ENCODE results near the gene NWD2.

The NWD2 gene

DNA sequence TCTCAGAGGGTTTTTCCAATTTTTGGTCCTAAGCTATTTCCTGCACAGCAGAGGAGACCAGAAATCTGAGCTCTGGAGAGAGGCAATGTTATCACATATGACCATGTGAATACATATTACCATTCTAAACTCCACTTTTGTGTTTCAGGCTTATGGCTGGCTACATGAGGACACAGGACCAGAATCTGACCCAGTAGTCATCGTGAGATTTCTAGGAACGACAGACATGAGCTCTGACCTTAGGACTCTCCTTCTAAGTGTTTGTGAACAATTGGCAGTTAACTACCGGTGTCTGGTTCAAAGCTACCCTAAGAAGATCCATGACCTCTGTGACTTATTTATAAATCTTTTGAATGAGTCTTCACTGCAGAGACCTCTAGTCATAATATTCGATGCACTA is 198.6 kb downstream of the NWD2 start:
- no peak for DNase-seq

DNA sequence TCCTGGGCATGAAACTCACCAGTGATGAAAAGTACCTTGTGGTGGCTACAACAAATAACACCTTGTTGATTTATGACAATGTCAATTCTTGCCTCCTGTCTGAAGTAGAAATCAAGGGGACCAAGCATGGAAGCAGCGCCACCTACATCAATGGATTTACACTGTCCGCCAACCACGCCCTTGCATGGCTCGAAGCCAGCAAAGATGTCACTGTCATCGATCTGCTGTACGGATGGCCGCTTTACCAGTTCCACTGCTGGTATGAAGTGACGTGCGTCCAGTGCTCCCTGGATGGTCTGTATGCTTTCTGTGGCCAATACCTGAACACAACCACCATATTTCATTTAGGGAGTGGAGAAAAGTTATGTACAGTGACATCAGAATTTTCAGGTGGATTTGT is 200.5 kb downstream of the NWD2 start:
- DNase-seq = no peak

DNA sequence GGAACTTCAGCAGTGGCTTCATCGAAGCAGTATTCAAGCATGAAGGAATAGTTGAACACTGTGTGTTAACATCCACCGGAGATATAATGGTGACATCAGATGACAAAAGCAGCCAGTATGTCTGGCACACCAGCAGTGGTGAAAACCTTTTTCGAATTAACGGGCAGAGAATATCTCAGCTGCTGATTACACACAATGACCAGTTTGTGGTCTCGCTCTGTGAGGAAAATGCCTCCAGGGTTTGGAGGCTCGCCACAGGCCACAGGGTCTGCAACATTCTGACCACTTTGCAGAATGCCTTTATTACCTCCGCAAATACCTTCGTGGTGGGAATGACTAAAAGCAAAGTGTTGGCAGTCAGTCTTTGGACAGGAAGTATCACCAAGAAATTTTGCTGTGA is 201.5 kb downstream of the NWD2 start:
- no peak for DNase-seq

DNA sequence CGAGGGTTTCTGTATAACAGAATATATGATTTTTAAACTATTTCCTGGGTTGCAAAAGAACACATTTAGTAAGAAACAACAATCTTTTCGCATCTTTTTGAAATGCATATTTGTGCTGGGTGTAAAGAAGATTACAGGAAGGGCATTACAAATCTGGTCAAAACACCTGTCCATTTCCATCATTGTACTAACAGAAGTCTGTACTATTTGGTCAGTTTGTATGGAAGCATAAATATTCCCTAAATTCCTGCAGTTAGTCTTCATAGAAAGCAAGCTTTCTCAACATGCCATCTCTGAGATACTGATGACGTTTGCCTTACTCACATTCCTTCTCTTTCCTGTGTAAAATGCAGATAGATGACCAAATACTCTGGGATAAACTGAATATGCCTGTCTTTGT is 203.3 kb downstream of the NWD2 start:
- DNase-seq = no peak

DNA sequence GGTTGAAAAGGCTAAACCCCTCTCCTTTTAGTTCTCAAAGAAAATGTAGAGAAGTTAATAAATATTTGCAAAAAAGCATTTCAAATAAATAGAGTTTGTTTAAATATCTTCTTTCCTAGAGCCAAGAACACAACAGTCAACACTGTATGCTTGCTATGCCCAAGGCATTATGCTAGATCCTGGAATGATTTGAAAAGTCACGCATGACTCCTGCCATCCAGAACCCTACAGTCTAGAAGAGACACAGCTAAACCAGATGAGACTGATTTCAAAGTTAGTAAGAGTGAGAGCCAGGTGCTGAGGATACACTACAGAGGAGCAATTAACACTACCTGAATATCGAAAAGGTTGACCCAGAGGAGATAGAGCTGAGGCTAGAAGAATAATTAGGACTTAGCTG is 205.8 kb downstream of the NWD2 start:
- DNase-seq = no peak

DNA sequence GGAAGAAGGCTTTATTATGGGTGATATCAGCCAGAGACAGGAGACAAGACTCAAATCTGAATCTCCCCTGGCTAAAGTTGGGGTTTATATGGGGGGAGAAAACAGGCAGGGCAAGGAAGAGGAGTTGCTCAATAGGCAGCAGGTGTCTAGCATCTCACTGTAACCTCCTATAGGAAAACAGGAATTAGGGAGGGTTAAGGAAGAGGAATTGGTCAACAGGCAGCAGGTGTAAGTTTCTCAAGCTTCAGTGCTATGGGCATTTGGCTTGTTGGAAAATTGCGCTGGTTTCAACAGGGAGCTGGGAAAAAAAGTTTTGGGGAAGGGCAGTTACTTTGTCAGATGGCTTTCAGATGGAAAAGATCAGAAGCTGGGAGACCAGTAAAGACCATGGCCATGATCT is 206.4 kb downstream of the NWD2 start:
- DNase-seq = no peak

DNA sequence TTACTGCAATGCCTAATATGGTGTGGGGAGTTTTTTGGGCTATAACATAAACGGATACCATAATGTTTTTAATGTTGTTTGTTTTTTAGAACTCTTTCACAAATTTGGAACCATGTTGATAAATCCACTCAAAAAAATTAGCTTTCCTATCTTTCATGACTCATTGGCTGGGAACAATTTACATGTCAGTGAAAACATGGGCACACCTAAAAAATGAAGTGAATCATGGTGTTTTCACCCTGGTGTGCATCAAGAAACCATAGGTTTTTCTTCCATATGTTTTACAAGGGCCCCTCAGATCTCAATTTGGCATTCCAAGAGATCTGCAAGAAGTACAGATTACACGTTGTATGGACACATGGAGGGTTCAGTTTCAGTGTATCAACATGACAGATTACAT is 207.1 kb downstream of the NWD2 start:
- no peak for DNase-seq

DNA sequence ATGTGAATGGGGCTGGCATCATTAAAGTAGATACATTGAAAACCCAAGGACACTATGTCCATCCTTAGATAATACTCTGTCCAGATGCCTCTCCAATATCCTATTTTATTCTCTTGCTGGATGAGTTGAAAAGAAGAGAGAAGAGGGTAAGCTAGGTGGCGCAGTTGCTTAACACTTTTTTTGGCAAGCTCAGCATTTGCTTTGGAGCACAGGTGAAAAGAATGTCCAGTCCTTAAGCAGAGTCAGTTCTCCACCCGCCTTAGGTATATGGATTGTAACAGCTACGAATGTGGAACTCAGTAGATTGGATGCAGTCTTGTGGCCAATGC is 208.4 kb downstream of the NWD2 start:
- DNase-seq = peak; percentile 69

DNA sequence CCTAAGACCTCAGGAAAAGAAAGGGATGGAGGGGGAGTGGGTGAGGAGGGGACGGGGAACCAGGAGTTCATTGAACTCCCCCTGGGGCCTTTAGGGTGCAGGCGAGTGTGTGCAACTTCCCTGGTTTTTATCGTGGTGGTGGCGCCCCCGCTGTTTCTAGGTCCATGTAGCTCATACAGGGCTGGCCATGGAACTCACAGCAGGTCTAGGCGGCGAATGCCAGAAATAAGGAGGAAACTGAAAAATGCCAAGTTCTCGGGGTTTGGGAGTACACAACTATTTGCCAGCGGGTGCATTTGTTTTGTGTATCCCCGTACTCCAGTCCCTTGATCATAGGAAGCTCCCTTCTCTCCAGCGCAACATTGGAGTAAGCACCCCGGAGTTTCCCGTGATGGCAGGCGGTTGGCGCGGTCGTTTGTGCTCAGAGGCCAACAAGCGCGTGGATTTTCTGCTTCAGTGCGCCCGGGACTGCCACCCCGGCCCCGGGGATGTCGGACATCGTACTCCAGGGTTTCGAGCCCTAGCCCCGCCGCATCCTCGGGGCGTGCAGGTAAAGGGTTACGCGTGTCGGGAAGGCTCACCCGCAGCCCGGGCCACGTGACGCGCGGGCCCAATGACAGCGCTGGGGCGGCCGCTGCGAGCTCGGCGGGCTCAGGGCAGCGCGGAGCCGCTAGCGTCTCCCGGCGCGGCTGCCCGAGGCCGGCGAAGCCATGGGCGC is 208.9 kb downstream of the NWD2 start:
- peak; percentile 58 for DNase-seq

DNA sequence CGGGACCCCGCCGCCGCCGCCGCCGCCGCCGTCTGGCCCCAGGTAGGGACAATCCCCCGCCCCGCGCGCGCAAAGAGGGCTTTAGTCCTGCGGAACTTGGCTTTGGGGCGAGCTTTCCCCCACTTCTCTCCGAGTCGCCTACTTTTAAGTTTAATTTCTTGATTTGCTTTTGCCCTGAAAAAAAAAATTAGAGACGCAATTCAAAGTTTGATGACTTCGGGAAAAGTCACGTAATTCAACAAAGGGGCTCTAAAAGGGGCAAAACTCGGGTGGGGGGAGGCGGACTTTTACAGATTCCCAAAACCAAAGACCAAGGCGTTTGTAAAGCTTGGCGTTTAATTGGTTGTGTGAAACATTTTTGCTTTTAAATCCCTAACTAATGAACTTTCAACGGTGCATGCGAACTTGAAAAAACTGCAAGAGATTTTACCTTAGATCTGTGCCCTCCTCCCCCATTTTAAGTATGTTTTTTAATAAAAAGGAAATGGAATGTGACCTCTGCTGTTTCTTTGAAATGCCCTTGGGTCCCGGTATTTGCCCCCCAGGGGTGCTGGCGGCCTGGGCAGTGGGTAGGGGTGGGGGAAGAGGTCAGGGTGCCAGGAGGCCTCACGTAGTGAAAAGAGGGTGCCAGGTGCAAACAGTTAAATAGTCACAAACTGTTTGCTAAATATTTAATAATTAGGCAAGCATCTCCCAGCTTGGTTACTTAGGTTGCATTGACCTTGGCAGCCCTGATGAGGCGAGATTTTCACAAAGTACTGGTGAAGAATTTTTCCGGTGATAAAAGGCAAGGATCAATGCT is 209.7 kb downstream of the NWD2 start:
- DNase-seq = no peak

DNA sequence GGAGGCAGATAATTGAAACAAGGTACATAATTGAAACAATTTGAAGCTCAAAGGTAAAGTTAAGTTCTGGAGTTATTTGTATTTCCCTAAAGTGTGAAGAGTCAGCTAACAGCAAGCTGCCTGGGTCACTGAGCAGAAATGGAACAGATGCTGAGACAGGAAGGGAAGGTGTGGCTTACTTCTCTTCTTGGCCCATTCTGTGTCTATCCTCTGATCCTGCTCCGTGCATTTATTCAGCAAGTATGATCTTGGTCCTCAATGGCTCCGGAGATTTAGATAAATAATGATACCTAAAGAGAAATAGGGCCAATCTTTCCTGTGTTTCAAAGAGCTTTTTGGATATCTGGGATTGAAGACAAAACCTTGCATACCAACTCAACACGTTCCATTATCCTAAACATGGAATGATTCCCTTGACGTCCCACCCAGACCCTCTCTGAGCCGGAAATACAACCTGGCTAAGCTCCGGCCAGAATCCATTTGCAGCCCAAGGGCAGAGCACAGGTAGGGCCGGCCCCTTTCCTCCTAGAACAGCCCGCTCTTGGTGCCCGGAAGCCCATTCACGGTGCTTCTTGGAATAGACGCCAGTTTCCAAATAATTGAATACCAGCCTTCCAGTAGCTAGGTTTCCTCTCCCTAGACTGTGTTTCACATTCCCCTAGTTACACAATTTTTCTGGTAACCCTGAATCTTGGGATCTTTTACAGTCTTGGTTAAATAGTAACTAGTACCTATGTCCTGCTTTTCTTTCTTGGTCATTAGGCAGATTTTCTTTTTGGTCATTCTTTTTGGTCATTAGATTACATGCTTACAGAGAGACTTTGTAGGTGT is 211.0 kb downstream of the NWD2 start:
- DNase-seq = no peak

DNA sequence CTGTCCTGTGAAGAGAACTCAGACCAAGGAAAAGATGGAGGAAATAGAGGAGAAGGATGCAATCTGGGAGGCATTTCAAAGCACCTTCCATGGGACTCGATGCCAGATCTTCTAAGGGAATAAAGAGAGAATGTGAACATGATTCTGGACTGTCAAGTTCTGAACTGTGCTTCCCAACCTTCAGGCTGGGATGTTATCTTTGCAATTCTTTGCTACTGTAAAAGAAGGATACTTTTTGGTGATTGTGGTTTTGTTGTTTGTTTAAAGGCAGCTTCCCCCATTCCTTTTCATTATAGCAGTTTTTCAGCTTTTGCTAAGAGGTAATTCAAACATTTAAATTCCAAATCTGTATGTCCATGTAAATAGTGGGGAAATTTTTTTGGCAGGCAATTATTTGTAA is 217.3 kb downstream of the NWD2 start:
- DNase-seq = no peak

DNA sequence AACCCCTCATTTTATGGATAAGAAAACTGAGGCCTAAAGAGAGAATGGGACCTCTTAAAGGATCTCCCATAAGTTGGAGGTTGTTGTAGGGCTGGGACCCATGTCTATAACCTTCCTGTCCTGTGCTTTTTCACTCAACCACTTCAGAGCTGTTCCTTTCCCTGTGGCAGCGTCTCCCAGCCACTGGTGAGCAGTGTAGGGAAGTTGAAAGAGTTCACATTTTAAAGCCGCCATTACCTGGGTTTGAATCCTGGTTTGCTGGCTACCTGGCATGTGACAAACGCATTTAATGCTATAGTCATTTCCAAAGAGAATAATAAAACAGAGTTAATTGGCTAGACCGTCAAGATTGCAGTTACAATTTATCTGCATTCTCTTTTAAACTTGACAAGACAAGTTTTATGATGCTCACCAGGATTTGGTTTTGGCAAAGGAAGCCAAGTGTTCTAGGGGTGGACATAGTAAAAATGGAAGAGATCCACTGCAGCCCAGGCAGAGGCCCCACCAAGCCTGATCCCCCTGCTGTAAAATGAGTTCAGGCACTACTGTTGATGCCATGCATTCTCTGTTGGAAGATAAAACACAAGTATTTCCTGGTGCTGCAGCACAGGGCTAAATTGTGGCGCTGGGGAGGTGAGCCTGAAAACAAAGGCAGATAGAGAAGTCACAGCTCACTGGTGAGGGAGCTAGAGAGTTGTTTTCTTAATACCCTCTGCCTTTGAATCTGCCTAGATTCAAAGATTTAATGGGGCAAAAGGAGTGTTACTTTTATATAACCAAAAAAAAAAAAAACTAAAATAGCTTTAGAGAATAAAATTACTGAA is 218.7 kb downstream of the NWD2 start:
- no peak for DNase-seq

DNA sequence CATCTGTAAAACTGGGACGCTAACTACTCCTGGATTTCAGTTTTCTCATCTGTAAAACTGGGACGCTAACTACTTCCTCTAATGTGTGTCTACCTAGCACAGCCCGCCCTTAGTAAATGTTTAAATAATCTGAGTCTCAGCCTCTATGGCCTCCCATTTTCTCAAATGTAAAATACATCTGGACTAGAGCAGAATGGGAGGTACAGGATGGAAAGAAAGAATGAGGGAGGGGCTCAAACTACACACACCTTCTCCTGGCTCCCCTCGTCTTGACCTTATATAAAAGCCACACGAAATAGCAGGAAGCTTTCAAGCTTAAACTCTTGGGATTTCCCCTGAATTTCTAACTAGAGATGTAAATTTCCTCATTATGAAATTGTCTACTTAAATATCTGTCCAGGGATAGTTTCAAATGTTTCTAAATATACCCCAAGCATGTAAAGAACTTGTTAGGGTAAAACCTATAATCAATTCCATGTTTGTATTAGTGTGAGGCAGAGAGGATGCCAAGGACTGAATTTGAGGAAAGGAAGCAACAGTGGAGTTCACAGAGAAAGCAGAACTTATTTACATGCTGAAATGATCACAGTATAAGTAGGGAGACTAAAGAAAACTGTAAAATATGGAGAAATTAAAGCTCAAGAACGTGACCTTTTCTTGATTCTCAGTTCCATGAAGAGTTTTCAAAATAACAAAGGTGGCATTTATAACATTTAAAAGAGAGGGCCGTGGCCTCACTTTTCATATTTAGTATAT is 220.0 kb downstream of the NWD2 start:
- no peak for DNase-seq

DNA sequence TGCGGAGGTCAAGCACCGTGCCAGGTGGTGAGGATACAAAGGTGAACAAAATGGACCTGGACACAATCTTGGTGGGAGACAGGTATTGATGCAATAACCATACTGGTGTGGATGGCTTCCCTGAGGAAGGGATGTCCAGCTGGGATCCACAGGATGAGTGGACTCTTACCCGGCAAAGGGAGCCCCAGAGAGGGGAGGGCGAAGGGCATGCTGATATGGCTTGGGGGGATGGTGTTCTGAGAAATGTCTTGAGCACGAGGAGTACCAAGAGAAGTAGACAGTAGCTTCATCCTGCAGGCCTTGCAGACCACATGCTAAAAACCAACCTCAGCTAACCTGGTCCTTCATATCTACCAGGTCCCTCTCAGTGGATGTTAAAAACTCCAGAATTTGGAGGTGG is 220.8 kb downstream of the NWD2 start:
- DNase-seq = no peak

DNA sequence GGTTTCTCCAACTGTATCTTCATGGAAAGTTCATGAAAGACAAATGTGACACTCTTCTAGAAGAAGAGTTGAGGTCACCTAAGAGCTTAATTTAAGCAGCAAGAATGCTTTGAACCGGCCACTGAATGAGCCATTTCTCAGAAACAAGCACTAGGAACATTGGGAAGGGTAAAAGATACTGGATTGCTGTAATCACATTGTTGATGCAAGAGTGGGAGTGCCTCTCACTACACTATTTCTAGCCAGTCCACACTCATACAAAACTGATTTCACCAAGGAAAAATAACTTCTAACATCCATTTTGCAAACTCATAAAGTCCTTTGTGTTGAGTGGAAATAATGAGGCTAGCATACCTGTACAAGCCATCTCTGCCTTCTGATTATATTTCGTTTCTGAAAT is 221.3 kb downstream of the NWD2 start:
- DNase-seq = no peak

DNA sequence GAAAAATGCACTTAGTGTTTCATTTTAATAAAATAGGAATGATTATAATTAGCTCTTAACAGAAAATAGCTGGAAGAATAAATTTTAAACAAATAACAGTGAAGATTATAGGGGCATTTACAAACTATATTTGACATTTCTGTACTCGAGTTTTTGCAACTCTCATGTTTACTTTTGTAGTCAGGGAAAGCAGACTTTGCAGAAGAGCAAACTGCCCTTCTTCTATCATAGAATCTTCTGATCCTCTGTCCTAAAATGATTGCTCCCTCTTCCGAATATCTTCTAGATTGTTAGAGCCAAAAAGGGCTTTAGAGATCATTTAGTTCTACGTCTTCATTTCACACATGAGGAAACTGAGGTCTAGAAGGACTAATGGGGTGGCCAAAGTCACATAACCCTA is 222.7 kb downstream of the NWD2 start:
- no peak for DNase-seq

DNA sequence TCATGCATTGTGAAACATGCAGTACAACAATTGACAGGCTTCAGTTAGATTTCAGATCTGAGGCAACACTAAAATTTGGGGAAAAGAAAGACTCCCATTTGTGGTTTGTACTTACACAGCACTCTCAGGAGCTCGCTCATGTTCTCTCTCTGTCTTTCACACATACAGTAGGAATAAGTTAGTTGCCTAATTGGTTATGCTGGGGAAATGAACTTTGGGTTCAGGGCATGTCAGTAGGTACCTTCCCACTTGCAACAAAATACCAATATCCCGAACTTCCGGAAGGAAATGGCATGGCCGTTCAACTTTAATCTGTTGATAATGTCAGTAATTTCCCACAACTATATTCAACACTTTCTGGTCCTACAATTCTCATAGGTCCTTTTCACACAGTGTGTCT is 223.3 kb downstream of the NWD2 start:
- DNase-seq = no peak

DNA sequence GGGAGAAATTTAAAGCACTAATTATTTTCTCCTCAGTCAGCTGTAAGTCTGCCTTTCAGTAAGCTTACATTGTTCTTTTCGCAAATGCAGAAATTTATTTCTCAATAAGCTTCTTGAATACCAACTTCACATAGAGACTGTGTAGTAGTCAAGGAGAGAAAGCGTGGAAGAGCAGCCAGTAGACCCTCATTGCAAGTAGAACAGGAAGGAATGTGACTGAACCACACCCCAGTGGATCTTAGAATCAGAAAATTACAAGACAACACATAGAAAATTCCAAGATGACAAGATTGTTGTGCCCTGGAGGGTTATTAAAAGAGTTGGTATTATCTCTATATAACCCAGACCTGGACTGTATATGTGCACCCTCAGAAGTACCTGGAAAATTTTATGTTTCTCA is 224.7 kb downstream of the NWD2 start:
- no peak for DNase-seq

DNA sequence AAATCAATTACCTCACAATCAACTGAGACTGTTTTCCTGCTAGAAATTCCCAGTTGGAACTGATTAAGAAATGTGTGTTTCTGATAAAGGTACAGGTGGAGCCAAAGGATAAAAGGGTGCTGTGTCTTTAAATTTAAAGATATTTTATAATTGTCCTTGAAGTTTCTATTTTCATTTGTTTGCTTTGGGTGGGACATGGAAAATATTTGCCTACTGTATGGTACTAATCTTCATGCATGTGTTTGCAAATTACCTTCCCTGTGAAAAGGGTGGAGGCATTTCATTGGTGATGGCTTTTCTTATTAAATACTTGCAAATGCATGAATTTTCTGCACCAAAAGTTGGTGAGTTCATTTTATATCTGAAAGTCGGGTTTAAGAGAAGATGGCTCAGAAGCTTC is 225.7 kb downstream of the NWD2 start:
- no peak for DNase-seq

DNA sequence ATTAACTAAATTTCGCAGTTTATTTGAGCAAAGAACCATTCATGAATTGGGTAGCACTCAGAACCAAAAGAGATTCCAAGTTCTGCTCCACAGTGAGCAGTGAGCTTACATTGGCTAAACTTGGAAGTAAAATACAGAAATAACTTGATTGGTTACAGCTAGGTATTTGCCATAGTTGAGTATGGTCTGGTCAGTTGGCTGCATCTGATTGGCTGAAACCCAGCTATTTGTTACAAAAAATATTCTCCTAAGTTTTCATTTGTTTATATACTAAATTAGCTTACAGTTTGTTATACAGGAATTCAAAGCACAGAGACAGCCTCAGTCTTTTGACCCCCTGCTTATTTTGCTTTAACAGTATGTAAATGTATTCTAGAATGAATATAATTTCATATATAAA is 226.6 kb downstream of the NWD2 start:
- DNase-seq = no peak

DNA sequence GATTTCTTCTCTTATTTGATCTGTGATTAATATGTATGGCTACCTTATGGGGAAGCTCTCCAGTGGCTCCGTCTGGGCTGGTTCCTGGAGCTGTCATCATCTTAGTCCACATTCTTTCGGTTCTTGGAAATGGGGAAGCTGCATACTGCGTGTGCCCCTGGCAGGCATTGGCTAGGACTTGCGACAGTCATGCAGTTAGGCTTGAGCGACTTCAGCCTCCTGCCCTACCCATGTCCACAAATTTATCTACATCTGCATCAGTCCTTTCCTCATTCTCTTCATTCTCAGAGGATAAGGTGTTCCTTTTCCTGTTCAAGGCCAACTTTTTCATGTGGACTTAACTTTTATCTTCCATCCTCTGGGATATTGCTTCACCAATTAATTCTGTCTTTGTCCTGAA is 227.4 kb downstream of the NWD2 start:
- no peak for DNase-seq

Measured in NCI-H748 treated with DMSO at 0.1 percent for 48 hours (cell line).